MM.1S (cell line): ENCODE results near the gene OSBPL1A.

ENCODE experiments used
- DNase-seq: peaks from one replicate; pipeline ENCODE4 v3.0.0-alpha.2; 2015
- H2AFZ ChIP-seq: fragments of 300-600 bp; sonication (generic); 2 replicates; pipeline ENCODE4 v1.6.0; 2016; ENCODE audit warnings: antibody characterized with exemption, low read length
- H3F3A ChIP-seq: fragments of 300-600 bp; sonication (generic); 2 replicates; pipeline ENCODE4 v1.6.1; 2016; ENCODE audit warnings: mild to moderate bottlenecking, antibody characterized with exemption, low read length, moderate library complexity, mixed read lengths; ENCODE audit not compliant: insufficient read depth
- H3K27ac ChIP-seq: fragments of 300-600 bp; sonication (generic); 2 replicates; pipeline ENCODE4 v1.5.1; 2016; ENCODE audit warnings: mild to moderate bottlenecking, low read length
- H3K27me3 ChIP-seq: fragments of 300-600 bp; sonication (generic); replicated peaks from 2 replicates; pipeline ENCODE4 v1.6.0; 2016; ENCODE audit warnings: low read length; ENCODE audit not compliant: insufficient read depth
- H3K36me3 ChIP-seq: fragments of 300-600 bp; sonication (generic); replicated peaks from 2 replicates; pipeline ENCODE4 v1.6.1; 2016; ENCODE audit warnings: mild to moderate bottlenecking, low read length, mixed read lengths; ENCODE audit not compliant: insufficient read depth
- H3K4me1 ChIP-seq: fragments of 300-600 bp; sonication (generic); 2 replicates; pipeline ENCODE4 v1.6.1; 2016; ENCODE audit warnings: low read length, mixed read lengths
- H3K4me2 ChIP-seq: fragments of 300-600 bp; sonication (generic); 2 replicates; pipeline ENCODE4 v1.6.0; 2016; ENCODE audit warnings: low read depth, low read length
- H3K4me3 ChIP-seq: fragments of 300-600 bp; sonication (generic); 2 replicates; pipeline ENCODE4 v1.5.1; 2016; ENCODE audit warnings: low read length, mixed read lengths
- H3K79me2 ChIP-seq: fragments of 300-600 bp; sonication (generic); 2 replicates; pipeline ENCODE4 v1.6.1; 2016; ENCODE audit warnings: mixed run types, low read length, mixed read lengths
- H3K9ac ChIP-seq: fragments of 300-600 bp; sonication (generic); 2 replicates; pipeline ENCODE4 v1.6.1; 2016; ENCODE audit warnings: low read length, mixed read lengths
- H3K9me2 ChIP-seq: fragments of 300-600 bp; sonication (generic); replicated peaks from 2 replicates; pipeline ENCODE4 v1.6.1; 2016; ENCODE audit warnings: mild to moderate bottlenecking, low read length, mixed read lengths; ENCODE audit not compliant: insufficient read depth
- H3K9me3 ChIP-seq: fragments of 300-600 bp; sonication (generic); replicated peaks from 2 replicates; pipeline ENCODE4 v1.6.1; 2016; ENCODE audit warnings: mild to moderate bottlenecking, low read length, mixed read lengths; ENCODE audit not compliant: insufficient read depth
- H4K20me1 ChIP-seq: fragments of 300-600 bp; sonication (generic); 2 replicates; pipeline ENCODE4 v1.6.1; 2016; ENCODE audit warnings: mild to moderate bottlenecking, low read length, moderate library complexity, mixed read lengths; ENCODE audit not compliant: insufficient read depth
- EZH2 ChIP-seq: fragments of 300-600 bp; sonication (generic); optimal IDR thresholded peaks from 2 replicates; pipeline ENCODE3; 2017; ENCODE audit warnings: low read depth, mild to moderate bottlenecking, antibody characterized with exemption, low read length, mixed read lengths
- EZH2phosphoT487 ChIP-seq: fragments of 300-600 bp; sonication (generic); IDR thresholded peaks from 2 replicates; pipeline ENCODE4 v1.6.1; 2018; ENCODE audit warnings: antibody characterized with exemption, low read length
- TF ChIP-seq, protein P1 (sequence below): fragments of 300-600 bp; sonication (generic); IDR thresholded peaks from 2 replicates; pipeline ENCODE4 v1.5.1; 2016; ENCODE audit warnings: antibody characterized with exemption, low read length, mixed read lengths

Gene OSBPL1A

DNA sequence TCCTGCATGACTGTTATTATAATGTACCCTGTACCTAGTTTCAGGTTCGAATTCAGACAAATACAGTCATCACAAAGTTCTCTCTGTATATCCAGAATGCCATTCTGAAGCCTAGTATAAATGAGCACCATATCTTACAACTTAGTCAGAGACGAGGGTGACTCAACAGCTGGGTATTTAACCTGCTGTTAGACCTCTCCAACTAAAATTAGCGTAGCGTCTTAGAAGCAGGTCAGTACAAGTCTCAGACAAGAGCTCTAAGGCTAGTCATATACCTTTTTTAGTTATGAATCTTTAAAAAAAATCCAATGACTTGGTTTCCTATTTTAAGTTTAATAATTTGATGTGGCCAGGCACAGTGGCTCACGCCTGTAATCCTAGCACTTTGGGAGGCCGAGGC lies 184.7 kb downstream of the OSBPL1A start:
- no peaks in the 10 kb centered on the region for H3K27me3 ChIP-seq
- no peaks in the 10 kb centered on the region for H3K4me1 ChIP-seq
- H3K4me2 ChIP-seq, result no peak overlapping the region
- DNase-seq, result no peak
- H4K20me1 ChIP-seq, result no peaks in the 10 kb centered on the region
- H3K79me2 ChIP-seq, result no peaks in the 10 kb centered on the region
- H3F3A ChIP-seq, result no peaks in the 10 kb centered on the region
- no peak overlapping the region for H3K4me3 ChIP-seq
- no peak overlapping the region for H2AFZ ChIP-seq
- no peaks in the 10 kb centered on the region for H3K9me2 ChIP-seq
- no peak overlapping the region for H3K27ac ChIP-seq
- no peak overlapping the region for H3K9ac ChIP-seq
- H3K36me3 ChIP-seq, result no peaks in the 10 kb centered on the region
- no peaks in the 10 kb centered on the region for H3K9me3 ChIP-seq
- TF ChIP-seq EZH2phosphoT487, result no peak
- TF ChIP-seq, protein P1, sequence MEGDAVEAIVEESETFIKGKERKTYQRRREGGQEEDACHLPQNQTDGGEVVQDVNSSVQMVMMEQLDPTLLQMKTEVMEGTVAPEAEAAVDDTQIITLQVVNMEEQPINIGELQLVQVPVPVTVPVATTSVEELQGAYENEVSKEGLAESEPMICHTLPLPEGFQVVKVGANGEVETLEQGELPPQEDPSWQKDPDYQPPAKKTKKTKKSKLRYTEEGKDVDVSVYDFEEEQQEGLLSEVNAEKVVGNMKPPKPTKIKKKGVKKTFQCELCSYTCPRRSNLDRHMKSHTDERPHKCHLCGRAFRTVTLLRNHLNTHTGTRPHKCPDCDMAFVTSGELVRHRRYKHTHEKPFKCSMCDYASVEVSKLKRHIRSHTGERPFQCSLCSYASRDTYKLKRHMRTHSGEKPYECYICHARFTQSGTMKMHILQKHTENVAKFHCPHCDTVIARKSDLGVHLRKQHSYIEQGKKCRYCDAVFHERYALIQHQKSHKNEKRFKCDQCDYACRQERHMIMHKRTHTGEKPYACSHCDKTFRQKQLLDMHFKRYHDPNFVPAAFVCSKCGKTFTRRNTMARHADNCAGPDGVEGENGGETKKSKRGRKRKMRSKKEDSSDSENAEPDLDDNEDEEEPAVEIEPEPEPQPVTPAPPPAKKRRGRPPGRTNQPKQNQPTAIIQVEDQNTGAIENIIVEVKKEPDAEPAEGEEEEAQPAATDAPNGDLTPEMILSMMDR, result no peak
- TF ChIP-seq EZH2, result no peak

DNA sequence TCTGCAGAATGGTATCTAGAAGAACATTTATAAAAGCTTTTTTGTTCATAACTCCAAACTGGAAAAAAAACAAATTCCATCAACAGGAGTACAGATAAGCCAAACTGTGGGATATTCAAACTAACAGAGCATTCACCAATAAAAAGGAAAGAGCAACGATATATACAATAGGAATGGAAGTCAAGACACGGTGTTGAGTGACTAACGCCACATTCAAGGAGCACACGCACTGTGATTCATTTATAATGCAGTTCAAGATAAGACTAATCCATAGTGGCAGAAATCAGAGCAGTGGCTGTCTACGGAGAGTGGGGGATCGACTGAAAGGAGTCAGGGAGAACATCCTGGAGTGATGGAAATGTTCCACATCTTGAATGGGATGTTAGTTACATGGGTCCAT lies 188.1 kb downstream of the OSBPL1A start:
- Histone ChIP-seq H3K36me3 (no peaks in the 10 kb centered on the region), H3K9ac (no peak overlapping the region), H2AFZ (no peak overlapping the region), H3K4me1 (no peaks in the 10 kb centered on the region), H4K20me1 (no peaks in the 10 kb centered on the region), H3K27me3 (no peaks in the 10 kb centered on the region), H3K79me2 (no peaks in the 10 kb centered on the region), H3K4me3 (no peak overlapping the region), H3K4me2 (no peak overlapping the region), H3K27ac (no peak overlapping the region), H3K9me3 (no peaks in the 10 kb centered on the region), H3K9me2 (no peaks in the 10 kb centered on the region), H3F3A (no peaks in the 10 kb centered on the region)
- TF ChIP-seq, protein P1, result no peak
- TF ChIP-seq EZH2phosphoT487 (no peak), EZH2 (no peak)
- DNase-seq, result no peak

DNA sequence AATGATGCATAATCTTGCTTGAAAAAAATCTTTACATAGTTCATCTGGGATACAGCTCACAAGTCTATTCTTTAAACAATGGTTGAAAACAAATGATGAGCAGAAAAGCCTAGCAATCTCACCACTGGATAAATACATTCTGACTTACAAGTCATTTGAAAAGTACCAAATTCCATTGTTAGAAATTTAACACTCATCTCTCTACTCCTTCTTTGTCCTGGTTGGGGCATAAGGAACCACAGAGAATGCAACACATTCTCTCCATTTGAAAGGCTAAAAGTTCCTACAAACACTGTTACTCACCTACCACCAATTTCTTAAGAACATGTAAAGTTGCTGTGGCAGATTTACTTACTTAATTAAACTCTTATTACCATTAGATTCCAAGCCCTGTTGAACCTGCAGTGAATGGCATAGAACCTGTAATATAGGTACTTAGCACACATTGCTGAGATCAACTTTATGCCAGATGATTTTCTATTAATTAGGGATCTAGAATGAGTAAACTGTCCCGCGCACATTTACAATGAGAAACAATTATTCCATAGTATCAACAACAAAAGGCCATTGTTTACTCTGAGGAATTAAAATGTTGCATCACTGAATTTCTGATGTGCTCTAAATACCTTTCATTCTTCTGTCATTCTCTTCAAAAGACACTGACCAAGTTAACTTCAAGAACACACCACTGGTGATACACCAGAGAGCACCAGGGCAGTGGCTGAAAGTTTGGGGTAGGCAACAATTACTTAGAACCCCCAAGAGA lies 189.2 kb downstream of the OSBPL1A start:
- Histone ChIP-seq H3F3A (no peaks in the 10 kb centered on the region), H3K4me2 (no peak overlapping the region), H3K36me3 (no peaks in the 10 kb centered on the region), H3K27ac (no peak overlapping the region), H4K20me1 (no peaks in the 10 kb centered on the region), H3K4me3 (no peak overlapping the region), H3K4me1 (no peaks in the 10 kb centered on the region), H2AFZ (no peak overlapping the region), H3K27me3 (no peaks in the 10 kb centered on the region), H3K79me2 (no peaks in the 10 kb centered on the region), H3K9me3 (no peaks in the 10 kb centered on the region), H3K9me2 (no peaks in the 10 kb centered on the region), H3K9ac (no peak overlapping the region)
- no peak for DNase-seq
- TF ChIP-seq EZH2phosphoT487, result no peak
- TF ChIP-seq, protein P1, result no peak
- TF ChIP-seq EZH2, result no peak
